ENCODE measurements around the gene ZAP70. TPM values are rescaled to one million over a fixed set of nuclear protein-coding genes. Genes with fewer than 3 reads are reported as not detected.
"Not testable (repeated sequence)": the region's sequence is repeated elsewhere in the genome, so short reads cannot be mapped to it uniquely, and the experiment has no call there.

ZAP70 gene
- total RNA-seq, 2 donors from 2014 or later: 2.2 to 3.4 TPM

DNA sequence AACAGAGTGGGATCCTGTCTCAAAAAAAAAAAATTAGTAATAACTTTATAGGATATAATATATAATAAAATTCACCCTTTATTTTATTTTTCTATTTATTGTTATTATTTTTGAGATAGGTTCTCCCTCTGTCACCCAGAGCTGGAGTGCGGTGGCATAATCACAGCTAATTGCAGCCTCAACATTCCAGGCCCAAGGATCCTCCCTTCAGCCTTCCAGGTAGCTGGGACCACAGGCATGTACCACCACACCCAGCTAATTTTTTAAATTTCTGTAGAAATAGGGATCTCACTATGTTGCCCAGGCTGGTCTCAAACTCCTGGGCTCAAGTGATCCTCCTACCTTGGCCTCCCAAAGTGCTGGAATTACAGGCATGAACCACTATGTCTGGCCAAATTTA is 42.9 kb upstream of the ZAP70 start:
- TF ChIP-seq CTCF (IDR thresholded peaks at IDR 0.05): no peak
- H3K9me3 ChIP-seq: no peaks in the 10 kb centered on the region

DNA sequence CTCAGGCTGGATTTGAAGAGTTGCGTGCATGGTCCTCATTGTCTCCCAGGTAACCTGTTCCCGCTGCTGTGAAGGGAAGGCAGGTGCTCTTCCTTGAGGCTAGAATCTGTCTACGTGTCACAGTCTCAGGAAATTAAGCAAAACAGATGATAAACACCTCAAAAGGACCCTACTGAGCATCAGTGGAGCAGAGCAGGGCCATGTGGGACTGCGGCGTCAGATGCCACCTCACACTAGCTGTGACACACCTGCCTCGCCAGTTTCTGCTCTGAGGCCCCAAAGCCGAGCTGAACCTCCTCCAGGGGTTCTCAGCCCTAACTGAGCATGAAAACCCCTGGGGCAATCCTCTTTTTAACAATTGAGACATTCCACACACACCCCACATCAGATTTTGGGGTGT is 41.9 kb upstream of the ZAP70 start:
- TF ChIP-seq CTCF (IDR thresholded peaks at IDR 0.05): no peak
- Histone ChIP-seq H3K27ac (no peak overlapping the region), H3K9ac (ENCODE audit: low read depth in 2 of 2, low read length in 2 of 2) (no peak overlapping the region), H3K36me3 (no peaks in the 10 kb centered on the region), H3K27me3 (no peaks in the 10 kb centered on the region), H3K4me3 (no peak overlapping the region), H3K9me3 (no peaks in the 10 kb centered on the region), H3K4me1 (no peaks in the 10 kb centered on the region)
- DNase-seq: no peak
- intact Hi-C loops (cut with DNase I): no loop called here

More for the DNA sequence above, 42.9 kb upstream of the ZAP70 start:
- Histone ChIP-seq H3K4me1 (no peaks in the 10 kb centered on the region), H3K9ac (ENCODE audit: low read depth in 2 of 2, low read length in 2 of 2) (no peak overlapping the region), H3K27ac (no peak overlapping the region), H3K4me3 (no peak overlapping the region), H3K36me3 (no peaks in the 10 kb centered on the region), H3K27me3 (no peaks in the 10 kb centered on the region)
- no peak for DNase-seq
- intact Hi-C loops (cut with DNase I): no loop called here

- H3K36me3 ChIP-seq; H3K9me3 ChIP-seq; intact Hi-C loops (cut with DNase I): not testable (repeated sequence)
These were observed 40.7 kb upstream of the ZAP70 start for GRCh38 chr2:97672606-97673140.

DNA sequence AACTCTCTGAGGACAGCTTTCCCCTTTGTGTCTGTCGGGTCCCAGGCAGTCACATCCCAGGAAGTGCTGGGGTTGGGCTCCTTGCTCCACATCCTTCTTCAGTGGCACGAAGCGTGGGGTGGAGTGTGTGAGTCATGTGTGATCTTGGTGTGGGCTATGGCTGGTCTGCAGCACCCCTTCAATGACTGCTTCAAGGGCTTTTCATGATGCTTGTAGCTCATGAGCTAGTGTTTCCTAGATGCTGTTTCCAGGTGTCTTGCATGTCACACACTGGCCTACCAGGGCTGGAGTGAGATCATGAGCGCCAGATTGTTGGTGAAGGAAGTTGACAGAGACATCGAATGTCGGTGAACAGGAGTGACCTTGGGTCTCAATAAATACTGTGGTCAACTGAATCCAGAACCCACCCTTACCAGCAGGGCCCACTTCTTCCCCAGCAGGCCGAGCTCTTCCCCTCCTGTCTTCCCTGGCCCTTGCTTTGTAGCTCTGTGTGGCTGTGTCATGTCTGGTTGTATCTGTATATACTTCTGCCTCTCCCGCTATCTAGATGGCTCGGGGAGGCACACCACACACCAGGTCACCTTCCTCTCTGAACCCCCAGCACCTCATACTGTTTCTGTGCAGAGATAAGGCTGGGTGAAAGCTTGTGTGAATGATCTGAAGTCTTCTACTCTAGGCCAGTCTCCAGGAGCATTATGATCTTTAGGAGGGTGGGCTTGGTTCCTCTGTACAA is 40.0 kb upstream of the ZAP70 start:
- H3K36me3 ChIP-seq: no peaks in the 10 kb centered on the region
- intact Hi-C loops (cut with DNase I): no loop called here
- no peaks in the 10 kb centered on the region for H3K9me3 ChIP-seq
- H3K4me1 ChIP-seq: no peaks in the 10 kb centered on the region
- DNase-seq: no peak
- TF ChIP-seq CTCF (IDR thresholded peaks at IDR 0.05): no peak
- no peak overlapping the region for H3K27ac ChIP-seq
- H3K4me3 ChIP-seq: no peak overlapping the region
- H3K9ac ChIP-seq (ENCODE audit: low read depth in 2 of 2, low read length in 2 of 2): no peak overlapping the region
- H3K27me3 ChIP-seq: no peaks in the 10 kb centered on the region

More at GRCh38 chr2:97672606-97673140, 40.7 kb upstream of the ZAP70 start:
- DNase-seq; H3K9ac ChIP-seq (ENCODE audit: low read depth in 2 of 2, low read length in 2 of 2); H3K27ac ChIP-seq; H3K4me1 ChIP-seq; H3K27me3 ChIP-seq; H3K4me3 ChIP-seq: not testable (repeated sequence)

GRCh38 chr2:97673915-97674283 is 39.5 kb upstream of the ZAP70 start:
- H3K36me3 ChIP-seq: no peaks in the 10 kb centered on the region
- H3K27ac ChIP-seq: no peak overlapping the region
- DNase-seq: no peak
- intact Hi-C loops (cut with DNase I): no loop called here
- H3K27me3 ChIP-seq: no peaks in the 10 kb centered on the region
- no peaks in the 10 kb centered on the region for H3K4me1 ChIP-seq
- H3K4me3 ChIP-seq: no peak overlapping the region
- no peaks in the 10 kb centered on the region for H3K9me3 ChIP-seq
- no peak overlapping the region for H3K9ac ChIP-seq (ENCODE audit: low read depth in 2 of 2, low read length in 2 of 2)
- TF ChIP-seq CTCF (IDR thresholded peaks at IDR 0.05): no peak

DNA sequence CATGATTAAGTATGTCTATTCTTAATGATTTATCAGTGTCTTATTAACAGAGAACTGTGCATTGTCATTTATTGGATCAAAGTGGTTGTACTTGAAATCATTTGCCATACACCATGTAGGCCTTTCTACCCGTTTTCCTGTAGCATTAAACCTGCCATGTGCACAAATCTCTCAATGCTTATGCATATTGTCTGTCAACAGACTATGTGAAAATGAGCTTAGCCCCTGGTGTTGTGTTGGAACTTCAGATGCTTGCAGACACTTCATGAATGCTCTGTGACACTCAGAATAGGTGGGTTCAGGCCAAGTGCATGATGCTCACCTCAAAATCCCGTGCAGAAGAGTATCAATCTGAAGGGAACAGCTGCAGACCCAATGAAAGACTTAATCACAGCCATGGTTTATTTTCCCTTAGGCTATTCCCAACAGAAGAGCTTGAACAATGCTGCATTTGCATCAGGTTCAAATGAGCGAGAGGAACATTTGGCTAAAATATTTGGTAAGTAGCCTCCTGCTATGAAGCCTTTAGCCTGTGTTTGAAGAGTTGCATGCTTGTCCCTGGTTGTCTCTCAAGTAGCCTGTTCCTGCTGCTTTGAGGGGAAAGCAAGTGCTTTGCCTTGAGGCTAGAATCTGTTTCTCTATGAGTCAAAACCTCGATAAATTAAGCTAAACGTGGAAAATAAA is 37.8 kb upstream of the ZAP70 start:
- H3K27me3 ChIP-seq: no peaks in the 10 kb centered on the region
- TF ChIP-seq CTCF (IDR thresholded peaks at IDR 0.05): no peak
- no peak overlapping the region for H3K9ac ChIP-seq (ENCODE audit: low read depth in 2 of 2, low read length in 2 of 2)
- no peak for DNase-seq
- intact Hi-C loops (cut with DNase I): no loop called here
- H3K4me1 ChIP-seq: no peaks in the 10 kb centered on the region
- no peak overlapping the region for H3K27ac ChIP-seq
- H3K4me3 ChIP-seq: no peak overlapping the region
- no peaks in the 10 kb centered on the region for H3K9me3 ChIP-seq
- H3K36me3 ChIP-seq: no peaks in the 10 kb centered on the region

Data from colonic mucosa (tissue), 4 donors.